ENCODE data around the gene TAGLN3.

TAGLN3 gene

GRCh38 chr3:112018712-112019111, 20.0 kb downstream of the TAGLN3 start:
- DNase-seq (ENCODE audit: extremely low read depth, low read depth) = no peak
- TF ChIP-seq, protein P1, sequence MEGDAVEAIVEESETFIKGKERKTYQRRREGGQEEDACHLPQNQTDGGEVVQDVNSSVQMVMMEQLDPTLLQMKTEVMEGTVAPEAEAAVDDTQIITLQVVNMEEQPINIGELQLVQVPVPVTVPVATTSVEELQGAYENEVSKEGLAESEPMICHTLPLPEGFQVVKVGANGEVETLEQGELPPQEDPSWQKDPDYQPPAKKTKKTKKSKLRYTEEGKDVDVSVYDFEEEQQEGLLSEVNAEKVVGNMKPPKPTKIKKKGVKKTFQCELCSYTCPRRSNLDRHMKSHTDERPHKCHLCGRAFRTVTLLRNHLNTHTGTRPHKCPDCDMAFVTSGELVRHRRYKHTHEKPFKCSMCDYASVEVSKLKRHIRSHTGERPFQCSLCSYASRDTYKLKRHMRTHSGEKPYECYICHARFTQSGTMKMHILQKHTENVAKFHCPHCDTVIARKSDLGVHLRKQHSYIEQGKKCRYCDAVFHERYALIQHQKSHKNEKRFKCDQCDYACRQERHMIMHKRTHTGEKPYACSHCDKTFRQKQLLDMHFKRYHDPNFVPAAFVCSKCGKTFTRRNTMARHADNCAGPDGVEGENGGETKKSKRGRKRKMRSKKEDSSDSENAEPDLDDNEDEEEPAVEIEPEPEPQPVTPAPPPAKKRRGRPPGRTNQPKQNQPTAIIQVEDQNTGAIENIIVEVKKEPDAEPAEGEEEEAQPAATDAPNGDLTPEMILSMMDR (IDR thresholded peaks at IDR 0.05; ENCODE audit: low read depth, low read length) = no peak

DNA sequence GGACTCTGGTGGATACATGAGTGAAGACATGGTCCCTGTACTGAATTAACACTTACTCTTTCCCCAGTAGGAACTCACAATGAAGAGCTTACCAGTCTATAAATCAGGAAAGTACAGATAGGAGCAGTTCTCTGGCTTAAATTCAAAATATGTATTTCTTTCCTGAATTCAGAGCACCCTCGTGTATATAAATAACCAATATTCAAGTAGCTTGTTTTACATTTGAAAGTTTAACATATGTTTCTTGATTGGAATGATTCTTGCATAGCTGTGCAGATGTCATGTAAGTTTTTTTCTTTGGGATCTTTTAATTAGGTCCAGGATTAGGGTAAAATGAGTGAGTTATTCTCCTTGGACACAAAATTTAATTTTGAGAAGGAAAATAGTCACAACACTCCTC, 21.0 kb downstream of the TAGLN3 start:
- TF ChIP-seq, protein P1 (IDR thresholded peaks at IDR 0.05; ENCODE audit: low read depth, low read length) = no peak
- DNase-seq (ENCODE audit: extremely low read depth, low read depth) = no peak

GRCh38 chr3:112020674-112021085, 22.0 kb downstream of the TAGLN3 start:
- TF ChIP-seq, protein P1 (IDR thresholded peaks at IDR 0.05; ENCODE audit: low read depth, low read length) = no peak
- no peak for DNase-seq (ENCODE audit: extremely low read depth, low read depth)

DNA sequence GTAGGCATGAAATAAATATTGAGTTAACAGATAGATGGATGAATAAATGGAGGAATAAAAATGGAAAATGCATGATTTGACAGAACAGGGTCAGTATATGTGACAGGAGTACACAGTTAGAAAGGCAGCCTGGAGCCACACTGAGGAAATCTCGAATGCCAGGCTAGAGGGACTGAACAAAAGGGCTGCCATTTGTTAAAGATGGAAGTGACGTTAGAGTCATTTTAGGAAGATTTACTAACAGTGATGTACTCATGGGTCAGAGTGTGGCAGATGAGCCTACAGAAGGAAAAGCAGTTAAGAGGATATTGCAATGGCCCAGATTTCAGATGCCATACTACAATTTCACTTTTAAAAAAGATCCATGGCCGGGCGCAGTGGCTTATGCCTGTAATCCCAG, 28.4 kb downstream of the TAGLN3 start:
- no peak for DNase-seq (ENCODE audit: extremely low read depth, low read depth)
- TF ChIP-seq, protein P1 (IDR thresholded peaks at IDR 0.05; ENCODE audit: low read depth, low read length) = no peak

- no peak for DNase-seq (ENCODE audit: extremely low read depth, low read depth)
- TF ChIP-seq, protein P1 (IDR thresholded peaks at IDR 0.05; ENCODE audit: low read depth, low read length) = no peak
These were observed 29.1 kb downstream of the TAGLN3 start for GRCh38 chr3:112027826-112028225.

DNA sequence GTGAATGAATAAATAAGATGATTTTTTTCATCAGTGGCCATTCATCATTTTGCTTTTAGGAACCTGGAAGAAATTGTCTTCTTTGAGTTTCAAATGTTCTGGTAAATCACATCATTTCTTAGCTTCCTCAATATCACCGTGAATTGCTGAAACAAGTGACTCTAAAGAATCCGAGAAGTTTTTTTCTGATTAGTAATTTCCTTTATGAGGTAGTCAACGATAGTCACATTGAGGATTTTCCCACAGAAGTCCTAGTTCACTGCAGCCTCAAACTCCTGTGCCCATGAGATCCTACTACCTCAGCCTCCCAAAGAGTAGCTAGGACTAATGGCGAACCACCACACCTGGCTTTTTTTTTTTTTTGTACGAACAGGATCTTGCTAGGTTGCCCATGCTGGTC, 32.2 kb downstream of the TAGLN3 start:
- DNase-seq (ENCODE audit: extremely low read depth, low read depth) = no peak
- TF ChIP-seq, protein P1 (IDR thresholded peaks at IDR 0.05; ENCODE audit: low read depth, low read length) = no peak

GRCh38 chr3:112032098-112032731, 33.5 kb downstream of the TAGLN3 start:
- TF ChIP-seq, protein P1 (IDR thresholded peaks at IDR 0.05; ENCODE audit: low read depth, low read length) = no peak
- DNase-seq (ENCODE audit: extremely low read depth, low read depth) = no peak

Measured in AG09319 (cell line).